ENCODE results near the gene PURB. TPM values are rescaled to one million over a fixed set of nuclear protein-coding genes. Genes with fewer than 3 reads are reported as not detected.

The PURB gene
- total and polyA plus RNA-seq, 2 of the 4 experiments (the other 2 are of a cell fraction): 6.3 to 8.8 TPM

- CTCF ChIA-PET: interaction anchor here (1.5 kb wide), 1 partner anchor 28 kb away, joined by 5 read pairs; no protein-coding TSS in a partner anchor
- in situ Hi-C loops (cut with MboI; ENCODE audit: low sequenced_read_pairs) (no loop called here), dilution Hi-C loops (cut with HindIII; ENCODE audit: low sequenced_read_pairs, unreplicated experiment) (no loop called here), intact Hi-C loops (cut with micrococcal nuclease) (loop anchor here (1.0 to 5.0 kb wide), 4 partner anchors 36 to 279 kb away; partner anchors contain the start of genes H2AZ2, OGDH and TBRG4)
- peak overlapping the region; percentile 84 for H2BK5ac ChIP-seq (ENCODE audit: low read depth, low read length, poor library complexity, severe bottlenecking)
- peak overlapping the region; percentile 70 for H3K56ac ChIP-seq (ENCODE audit: extremely low read depth, insufficient read depth, low read length)
- ATAC-seq (ENCODE audit: low read depth): peak; percentile 40
- H3K9me1 ChIP-seq (ENCODE audit: insufficient read depth, low read length): peaks cover 4% of the 10 kb centered on the region; the same call in 1 of the 2 replicates
- peak overlapping the region; percentile 37 for H2BK120ac ChIP-seq (ENCODE audit: low read depth, low read length)
- no peak for TF ChIP-seq CEBPB (IDR thresholded peaks at IDR 0.05; ENCODE audit: low read depth, low read length)
- TF ChIP-seq NFE2L2 (IDR thresholded peaks at IDR 0.05; ENCODE audit: low read depth, low read length): no peak
- no peak for TF ChIP-seq USF2 (IDR thresholded peaks at IDR 0.05; ENCODE audit: low read depth, low read length)
- no peak for TF ChIP-seq SMC3 (IDR thresholded peaks at IDR 0.05; ENCODE audit: low read depth, low read length)
- TF ChIP-seq ELK1 (IDR thresholded peaks at IDR 0.05; ENCODE audit: borderline replicate concordance, low read depth, low read length): no peak
- peak; percentile 86 for TF ChIP-seq POLR2A (IDR thresholded peaks at IDR 0.05; ENCODE audit: low read depth, low read length)
- TF ChIP-seq MAZ (IDR thresholded peaks at IDR 0.05; ENCODE audit: borderline replicate concordance, low read depth, low read length): peak; percentile 18; the same call in 1 of the 2 replicates
- no peak for TF ChIP-seq RCOR1 (IDR thresholded peaks at IDR 0.05; ENCODE audit: insufficient replicate concordance, low read length)
- TF ChIP-seq MXI1 (IDR thresholded peaks at IDR 0.05; ENCODE audit: borderline replicate concordance, low read depth, low read length): no peak
- peak; percentile 87 for TF ChIP-seq CHD1 (IDR thresholded peaks at IDR 0.05; ENCODE audit: low read depth, low read length)
- H4K91ac ChIP-seq (ENCODE audit: insufficient read depth, low read depth, low read length): peak overlapping the region; percentile 33; the same call in 1 of the 2 replicates
- H3K27me3 ChIP-seq (ENCODE audit: control insufficient read depth, insufficient read depth, low read length): no peaks in the 10 kb centered on the region
- H3K9ac ChIP-seq (ENCODE audit: low read depth, low read length): peak overlapping the region; percentile 97
- POLR2A ChIA-PET (ENCODE audit: unreplicated experiment): interaction anchor here (0.6 to 0.9 kb wide), 4 partner anchors 11 to 234 kb away, joined by 3 to 6 read pairs (median 4); no protein-coding TSS in a partner anchor
- H2BK20ac ChIP-seq (ENCODE audit: low read depth, low read length): no peak overlapping the region
- H2AK5ac ChIP-seq (ENCODE audit: low read depth, low read length): peak overlapping the region; percentile 94
- peak; percentile 67 for DNase-seq
- peaks cover 9% of the 10 kb centered on the region for H3K36me3 ChIP-seq (ENCODE audit: control insufficient read depth, insufficient read depth, low read length)
- H3K18ac ChIP-seq (ENCODE audit: low read depth, low read length): peak overlapping the region; percentile 30; the same call in 1 of the 2 replicates
- WGBS, 2 experiments (ENCODE audit: extremely low coverage in 2 of 2, insufficient read length in 1 of 2): 1% methylated on average over 65 of the region's 107 CpGs; no CpG with 5 or more reads in 1 of the 2 experiments
- H3K79me1 ChIP-seq (ENCODE audit: low read depth in 1 of 2, low read length in 2 of 2): peaks cover 13 to 37% of the 10 kb centered on the region in 2 experiments; a peak in 3 of 4 replicates
- peak overlapping the region; percentile 94 for H3K4me3 ChIP-seq (ENCODE audit: insufficient read depth, low read depth, low read length)
- H3K4me2 ChIP-seq (ENCODE audit: low read depth, low read length): peak overlapping the region; percentile 93
- peak overlapping the region; percentile 73 to 80 for H4K8ac ChIP-seq (ENCODE audit: low read depth in 2 of 2, low read length in 2 of 2)
- peak overlapping the region; percentile 94 for H3K14ac ChIP-seq (replicated peaks; ENCODE audit: low read depth, low read length)
- peak overlapping the region; percentile 91 for H3K27ac ChIP-seq (ENCODE audit: insufficient read depth, low read length)
- H4K5ac ChIP-seq (ENCODE audit: low read depth, low read length): peak overlapping the region; percentile 70
- no peak overlapping the region; the same call in 2 of the 3 replicates for H2BK15ac ChIP-seq (ENCODE audit: low read depth, low read length)
- peak overlapping the region; percentile 92 for H3K4ac ChIP-seq (ENCODE audit: low read depth, low read length)
- peak overlapping the region; percentile 97 for H2AK9ac ChIP-seq (replicated peaks; ENCODE audit: low read depth, low read length, poor library complexity)
- peak overlapping the region; percentile 97 for H3K23ac ChIP-seq (ENCODE audit: low read depth, low read length)
- no TSS peak for BruUV-seq (replicated peaks)
- H2AFZ ChIP-seq (replicated peaks; ENCODE audit: low read length, poor library complexity): peak overlapping the region; percentile 89
- H3K4me1 ChIP-seq (ENCODE audit: control insufficient read depth, insufficient read depth, low read length): peaks cover 9% of the 10 kb centered on the region; the same call in 1 of the 2 replicates
- H4K20me1 ChIP-seq (ENCODE audit: insufficient read depth, low read length): peaks cover 32% of the 10 kb centered on the region
- no peaks in the 10 kb centered on the region for H3K9me3 ChIP-seq (ENCODE audit: control insufficient read depth, insufficient read depth, low read length)
Measured at GRCh38 chr7:44884621-44885393, 523 bp downstream of the PURB start.
